HEK293 (cell line): ENCODE measurements around the gene IFNE.
"Not testable (repeated sequence)": the region's sequence is repeated elsewhere in the genome, so short reads cannot be mapped to it uniquely, and the experiment has no call there.

Source experiments
- CTCF ChIA-PET: fragments of 350-600 bp; formaldehyde crosslinking; extraction: SDS; loops from one replicate; lab custom pipeline; 2021; ENCODE audit warnings: antibody characterized with exemption; lab: Yijun Ruan, JAX
- POLR2A ChIA-PET: fragments of 300-600 bp; formaldehyde crosslinking; extraction: SDS; loops from one replicate; lab custom pipeline; 2020; ENCODE audit warnings: antibody characterized with exemption, inconsistent platforms; lab: Yijun Ruan, JAX
- H3K27ac ChIP-seq: fragments of 200-500 bp; sonication (Bioruptor generic); 2 replicates; pipeline ENCODE4 v1.5.1; 2014; ENCODE audit warnings: low read depth, low read length, control low read depth, inconsistent platforms; ENCODE audit errors: extremely low read depth
- H3K36me3 ChIP-seq, 2 experiments: fragments of 200-500 bp in 1 of 2; sonication (Bioruptor generic) in 1 of 2; 1 replicate in 1 of 2; 2 replicates in 1 of 2; pipeline ENCODE4 v1.5.1; 2014 to 2017; ENCODE audit warnings: inconsistent platforms in 2 of 2, low read length in 2 of 2; ENCODE audit not compliant: control insufficient read depth in 2 of 2, insufficient read depth in 1 of 2
- H3K4me1 ChIP-seq: fragments of 200-500 bp; sonication (Bioruptor generic); 2 replicates; pipeline ENCODE4 v1.5.1; 2014; ENCODE audit warnings: mild to moderate bottlenecking, low read length, inconsistent platforms; ENCODE audit not compliant: control insufficient read depth, insufficient read depth
- H3K4me3 ChIP-seq: 2 replicates; pipeline ENCODE4 v1.5.1; 2011; ENCODE audit warnings: low read depth, mild to moderate bottlenecking, control low read depth, low read length, moderate library complexity
- H3K9me3 ChIP-seq: fragments of 200-500 bp; sonication (Bioruptor generic); 2 replicates; pipeline ENCODE4 v1.5.1; 2014; ENCODE audit warnings: low read depth, low read length, inconsistent platforms; ENCODE audit not compliant: control insufficient read depth, insufficient read depth
- BCL6B ChIP-seq: fragments of 450-650 bp; formaldehyde crosslinking; IDR thresholded peaks from 2 replicates; pipeline ENCODE4 v1.5.1; 2017; ENCODE audit warnings: missing biosample characterization, missing genetic modification characterization
- FEZF1 ChIP-seq: fragments of 450-650 bp; formaldehyde crosslinking; IDR thresholded peaks from 2 replicates; pipeline ENCODE4 v1.5.1; 2016; ENCODE audit warnings: missing biosample characterization, missing genetic modification characterization
- GLI2 ChIP-seq: fragments of 450-650 bp; formaldehyde crosslinking; IDR thresholded peaks from 2 replicates; pipeline ENCODE4; 2017; ENCODE audit warnings: missing biosample characterization, missing genetic modification characterization, low read depth, borderline replicate concordance
- KLF9 ChIP-seq: fragments of 450-650 bp; formaldehyde crosslinking; IDR thresholded peaks from 2 replicates; pipeline ENCODE4 v1.5.1; 2016; ENCODE audit warnings: missing biosample characterization, missing genetic modification characterization, low read depth
- MZF1 ChIP-seq: fragments of 450-650 bp; formaldehyde crosslinking; IDR thresholded peaks from 2 replicates; pipeline ENCODE4 v1.5.1; 2017; ENCODE audit warnings: missing biosample characterization, missing genetic modification characterization, borderline replicate concordance
- PRDM4 ChIP-seq: fragments of 450-650 bp; formaldehyde crosslinking; IDR thresholded peaks from 2 replicates; pipeline ENCODE4 v1.5.1; 2017; ENCODE audit warnings: missing biosample characterization, missing genetic modification characterization
- SP2 ChIP-seq: fragments of 450-650 bp; formaldehyde crosslinking; IDR thresholded peaks from 2 replicates; pipeline ENCODE4 v1.5.1; 2016; ENCODE audit warnings: missing biosample characterization, missing genetic modification characterization
- SP7 ChIP-seq: fragments of 450-650 bp; formaldehyde crosslinking; IDR thresholded peaks from 2 replicates; pipeline ENCODE4 v1.5.1; 2016; ENCODE audit warnings: missing biosample characterization, missing genetic modification characterization
- TRIM28 ChIP-seq: IDR thresholded peaks from 2 replicates; pipeline ENCODE4 v1.6.1; 2011; ENCODE audit warnings: low read length, control low read depth, borderline replicate concordance
- ZBTB44 ChIP-seq: fragments of 450-650 bp; IDR thresholded peaks from 2 replicates; pipeline ENCODE4 v1.5.1; 2018; ENCODE audit warnings: missing biosample characterization, mild to moderate bottlenecking, missing genetic modification characterization
- ZNF175 ChIP-seq: fragments of 450-650 bp; formaldehyde crosslinking; IDR thresholded peaks from 2 replicates; pipeline ENCODE4 v1.5.1; 2016; ENCODE audit warnings: missing biosample characterization, missing genetic modification characterization
- ZNF211 ChIP-seq: fragments of 450-650 bp; formaldehyde crosslinking; IDR thresholded peaks from 2 replicates; pipeline ENCODE4 v1.5.1; 2016; ENCODE audit warnings: low read depth, missing biosample characterization, missing genetic modification characterization
- ZNF366 ChIP-seq: fragments of 450-650 bp; formaldehyde crosslinking; conservative IDR thresholded peaks from 2 replicates; pipeline ENCODE4 v1.5.1; 2016; ENCODE audit warnings: missing biosample characterization, missing genetic modification characterization
- ZNF433 ChIP-seq: fragments of 450-650 bp; formaldehyde crosslinking; IDR thresholded peaks from 2 replicates; pipeline ENCODE4 v1.5.1; 2016; ENCODE audit warnings: missing biosample characterization, missing genetic modification characterization, low read depth
- ZNF558 ChIP-seq: fragments of 450-650 bp; formaldehyde crosslinking; IDR thresholded peaks from 2 replicates; pipeline ENCODE4 v1.5.1; 2016; ENCODE audit warnings: missing biosample characterization, missing genetic modification characterization
- ZNF629 ChIP-seq: fragments of 450-650 bp; formaldehyde crosslinking; IDR thresholded peaks from 2 replicates; pipeline ENCODE4 v1.5.1; 2017; ENCODE audit warnings: missing biosample characterization, missing genetic modification characterization
- ZNF830 ChIP-seq: fragments of 450-650 bp; IDR thresholded peaks from 2 replicates; pipeline ENCODE4 v1.5.0; 2018; ENCODE audit warnings: missing biosample characterization, missing genetic modification characterization, low read depth, mild to moderate bottlenecking, moderate library complexity
- ZSCAN18 ChIP-seq: fragments of 450-650 bp; formaldehyde crosslinking; IDR thresholded peaks from 2 replicates; pipeline ENCODE4 v1.5.1; 2016; ENCODE audit warnings: missing biosample characterization, missing genetic modification characterization

Gene IFNE

GRCh38 chr9:21452681-21453080 is 29.4 kb downstream of the IFNE start (continued):
- TF ChIP-seq SP2 (tag by site-specific recombination) (no peak), KLF9 (tag by site-specific recombination) (no peak)

- TF ChIP-seq PRDM4 (tag by site-specific recombination) (no peak), TRIM28 (no peak), ZNF366 (tag by site-specific recombination) (no peak), SP2 (tag by site-specific recombination) (no peak), ZNF629 (tag by site-specific recombination) (no peak), GLI2 (tag by site-specific recombination) (no peak), ZNF175 (tag by site-specific recombination) (no peak)
- H3K4me1 ChIP-seq = no peaks in the 10 kb centered on the region
- no peaks in the 10 kb centered on the region for H3K36me3 ChIP-seq
- POLR2A ChIA-PET = no interaction called here
- H3K4me3 ChIP-seq = no peak overlapping the region
- H3K9me3 ChIP-seq = no peaks in the 10 kb centered on the region
- H3K27ac ChIP-seq = no peak overlapping the region
- CTCF ChIA-PET = interaction anchor here (0.7 to 1.6 kb wide), 2 partner anchors 21 to 215 kb away, joined by 3 to 4 read pairs; no protein-coding TSS in a partner anchor
Observed at GRCh38 chr9:21450733-21451394, 31.2 kb downstream of the IFNE start.

- H3K27ac ChIP-seq, H3K36me3 ChIP-seq, POLR2A ChIA-PET, H3K9me3 ChIP-seq, H3K4me3 ChIP-seq, H3K4me1 ChIP-seq: not testable (repeated sequence)
- CTCF ChIA-PET = interaction anchor here (1.6 kb wide), 1 partner anchor 23 kb away, joined by 4 read pairs; no protein-coding TSS in a partner anchor
Observed at GRCh38 chr9:21449312-21449711, 32.8 kb downstream of the IFNE start.

GRCh38 chr9:21443849-21444625 is 38.1 kb downstream of the IFNE start:
- Histone ChIP-seq H3K9me3 (no peaks in the 10 kb centered on the region), H3K4me1 (no peaks in the 10 kb centered on the region), H3K4me3 (no peak overlapping the region), H3K27ac (no peak overlapping the region), H3K36me3 (no peaks in the 10 kb centered on the region)
- TF ChIP-seq ZNF558 (tag by site-specific recombination) = peak; percentile 93
- TF ChIP-seq ZNF433 (tag by site-specific recombination) = no peak
- POLR2A ChIA-PET = no interaction called here
- CTCF ChIA-PET = interaction anchor here (0.6 to 4.0 kb wide), 3 partner anchors 8 to 199 kb away, joined by 3 to 19 read pairs (median 3); no protein-coding TSS in a partner anchor

GRCh38 chr9:21440139-21440538 is 42.0 kb downstream of the IFNE start, which contains the start of gene IFNA1:
TSS of gene IFNA1 (plus strand) at chr9:21440439. CDS start at chr9:21440508, 69 bp downstream.
- ChIA-PET POLR2A (no interaction called here), CTCF (no interaction called here)
- no peaks in the 10 kb centered on the region for H3K9me3 ChIP-seq
- TF ChIP-seq ZNF830 (tag by site-specific recombination) (no peak), FEZF1 (no peak), ZBTB44 (tag by site-specific recombination) (no peak), BCL6B (tag by site-specific recombination) (no peak), MZF1 (no peak), ZNF211 (tag by site-specific recombination) (no peak), SP7 (no peak), ZSCAN18 (tag by site-specific recombination) (no peak)

More at GRCh38 chr9:21440139-21440538, 42.0 kb downstream of the IFNE start, which contains the start of gene IFNA1:
- Histone ChIP-seq H3K4me3 (no peak within 1 kb of the TSS), H3K4me1 (no peaks in the 10 kb centered on the region), H3K27ac (no peak within 1 kb of the TSS), H3K36me3 (no peaks in the 10 kb centered on the region)
